OCI-LY1 (cell line): ENCODE measurements around the gene OR5D14.

Source experiments
- H2AFZ ChIP-seq: fragments of 200-600 bp; sonication (generic), shearing (Covaris generic); 2 replicates; pipeline ENCODE4 v1.6.0; 2014; ENCODE audit warnings: antibody characterized with exemption, mild to moderate bottlenecking, low read length
- H3F3A ChIP-seq: fragments of 200-600 bp; sonication (generic), shearing (Covaris generic); 2 replicates; pipeline ENCODE4 v1.6.0; 2014; ENCODE audit warnings: mild to moderate bottlenecking, antibody characterized with exemption, low read length, moderate library complexity; ENCODE audit not compliant: insufficient read depth
- H3K27ac ChIP-seq: fragments of 200-600 bp; sonication (generic); 2 replicates; pipeline ENCODE4 v1.5.1; 2014; ENCODE audit warnings: low read length, mixed run types, mild to moderate bottlenecking, low read depth; ENCODE audit not compliant: poor library complexity, severe bottlenecking
- H3K27me3 ChIP-seq: fragments of 200-600 bp; sonication (generic); 2 replicates; pipeline ENCODE4 v1.6.0; 2014; ENCODE audit warnings: antibody characterized with exemption, mild to moderate bottlenecking, low read length, moderate library complexity; ENCODE audit not compliant: insufficient read depth
- H3K36me3 ChIP-seq: fragments of 200-600 bp; sonication (generic); 2 replicates; pipeline ENCODE4 v1.6.1; 2014; ENCODE audit warnings: mild to moderate bottlenecking, antibody characterized with exemption, low read length, moderate library complexity, mixed read lengths; ENCODE audit not compliant: insufficient read depth
- H3K4me1 ChIP-seq: fragments of 200-600 bp; sonication (generic); 2 replicates; pipeline ENCODE4 v1.5.1; 2014; ENCODE audit warnings: mild to moderate bottlenecking, low read length, moderate library complexity; ENCODE audit not compliant: insufficient read depth, severe bottlenecking
- H3K4me2 ChIP-seq: fragments of 200-600 bp; sonication (generic), shearing (Covaris generic); 2 replicates; pipeline ENCODE4 v1.6.1; 2014; ENCODE audit warnings: low read length
- H3K4me3 ChIP-seq: fragments of 200-600 bp; sonication (generic); 2 replicates; pipeline ENCODE4 v1.5.1; 2014; ENCODE audit warnings: low read length, low read depth, mild to moderate bottlenecking, mixed read lengths; ENCODE audit not compliant: poor library complexity, severe bottlenecking
- H3K79me2 ChIP-seq: fragments of 200-600 bp; shearing (Covaris generic); 2 replicates; pipeline ENCODE4 v1.6.1; 2016; ENCODE audit warnings: mixed run types, low read length, mixed read lengths; ENCODE audit not compliant: insufficient read depth
- H3K9ac ChIP-seq: fragments of 200-600 bp; sonication (generic), shearing (Covaris generic); 2 replicates; pipeline ENCODE4 v1.6.1; 2014; ENCODE audit warnings: mild to moderate bottlenecking, low read length, mixed read lengths
- H3K9me2 ChIP-seq: fragments of 200-600 bp; sonication (generic), shearing (Covaris generic); 2 replicates; pipeline ENCODE4 v1.6.1; 2014; ENCODE audit warnings: low read depth, mild to moderate bottlenecking, low read length, mixed read lengths
- H3K9me3 ChIP-seq: fragments of 200-600 bp; shearing (Covaris generic); 2 replicates; pipeline ENCODE4 v1.6.1; 2014; ENCODE audit warnings: low read length, mixed read lengths
- H4K20me1 ChIP-seq: fragments of 200-600 bp; sonication (generic), shearing (Covaris generic); 2 replicates; pipeline ENCODE4 v1.6.0; 2016; ENCODE audit warnings: mild to moderate bottlenecking, low read length; ENCODE audit not compliant: insufficient read depth
- CTCF ChIP-seq: fragments of 200-600 bp; sonication (generic), shearing (Covaris generic); IDR thresholded peaks from 2 replicates; pipeline ENCODE4 v1.5.1; 2017; ENCODE audit warnings: mild to moderate bottlenecking, antibody characterized with exemption, low read length, moderate library complexity, mixed read lengths
- EZH2 ChIP-seq: fragments of 200-600 bp; sonication (generic), shearing (Covaris generic); IDR thresholded peaks from 2 replicates; pipeline ENCODE4 v1.8.0; 2017; ENCODE audit warnings: borderline replicate concordance, mixed run types, mild to moderate bottlenecking, antibody characterized with exemption, low read length, moderate library complexity, mixed read lengths

The OR5D14 gene

GRCh38 chr11:55793321-55793720 lies 2.0 kb upstream of the OR5D14 start:
- no peak overlapping the region for H3K27ac ChIP-seq
- H3F3A ChIP-seq: no peaks in the 10 kb centered on the region
- H3K4me1 ChIP-seq: no peaks in the 10 kb centered on the region
- no peak overlapping the region for H2AFZ ChIP-seq
- H4K20me1 ChIP-seq: no peaks in the 10 kb centered on the region
- H3K36me3 ChIP-seq: no peaks in the 10 kb centered on the region
- no peak for TF ChIP-seq EZH2
- TF ChIP-seq CTCF: no peak
- no peaks in the 10 kb centered on the region for H3K27me3 ChIP-seq
- no peaks in the 10 kb centered on the region for H3K79me2 ChIP-seq
- H3K9ac ChIP-seq: no peak overlapping the region
- H3K9me3 ChIP-seq: no peaks in the 10 kb centered on the region
- no peak overlapping the region for H3K4me2 ChIP-seq
- no peak overlapping the region for H3K4me3 ChIP-seq
- H3K9me2 ChIP-seq: no peaks in the 10 kb centered on the region

- no peak for TF ChIP-seq CTCF
- no peak for TF ChIP-seq EZH2
- Histone ChIP-seq H3K9me3 (no peaks in the 10 kb centered on the region), H3K27me3 (no peaks in the 10 kb centered on the region), H3K27ac (no peak overlapping the region), H3K9ac (no peak overlapping the region), H3K4me3 (no peak overlapping the region), H4K20me1 (no peaks in the 10 kb centered on the region), H3K36me3 (no peaks in the 10 kb centered on the region), H3F3A (no peaks in the 10 kb centered on the region), H3K4me1 (no peaks in the 10 kb centered on the region), H2AFZ (no peak overlapping the region), H3K9me2 (no peaks in the 10 kb centered on the region), H3K79me2 (no peaks in the 10 kb centered on the region), H3K4me2 (no peak overlapping the region)
Observed at GRCh38 chr11:55806248-55806647, 10.9 kb downstream of the OR5D14 start.

DNA sequence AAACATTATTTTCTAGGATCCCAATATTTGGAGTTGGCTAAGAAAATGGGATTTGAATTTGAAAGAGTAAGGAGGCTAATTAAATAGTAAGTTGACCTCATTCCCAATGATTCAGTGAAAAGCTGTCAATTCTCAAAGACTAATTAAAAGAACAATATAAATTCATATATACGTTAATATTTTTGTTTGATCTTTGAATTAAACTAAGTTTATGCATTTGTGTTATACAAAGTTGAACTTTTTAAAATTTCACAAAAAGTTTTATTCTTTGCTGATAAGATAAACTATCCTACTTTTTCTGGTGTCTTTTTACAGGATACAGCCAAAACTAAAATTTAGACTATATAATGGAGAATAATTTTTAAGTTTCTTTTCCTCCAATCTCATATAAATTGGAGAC lies 15.7 kb downstream of the OR5D14 start, which contains the start of gene OR5L1:
Gene OR5L1, plus strand, starts transcription at position 301 of the 400 bp plus-strand sequence. CDS start 100 bp downstream, outside the sequence.
- no peak within 1 kb of the TSS for H3K9ac ChIP-seq
- no peaks in the 10 kb centered on the region for H3K36me3 ChIP-seq
- no peak within 1 kb of the TSS for H2AFZ ChIP-seq
- H3K79me2 ChIP-seq: no peaks in the 10 kb centered on the region
- no peaks in the 10 kb centered on the region for H4K20me1 ChIP-seq
- no peaks in the 10 kb centered on the region for H3K9me2 ChIP-seq
- no peak within 1 kb of the TSS for H3K4me2 ChIP-seq
- no peaks in the 10 kb centered on the region for H3K4me1 ChIP-seq
- H3K4me3 ChIP-seq: no peak within 1 kb of the TSS
- no peaks in the 10 kb centered on the region for H3K9me3 ChIP-seq
- no peak for TF ChIP-seq CTCF
- no peak for TF ChIP-seq EZH2
- H3F3A ChIP-seq: no peaks in the 10 kb centered on the region
- H3K27ac ChIP-seq: no peak within 1 kb of the TSS
- H3K27me3 ChIP-seq: no peaks in the 10 kb centered on the region
